Measurements from ENCODE around the gene KCNK13.

DNA sequence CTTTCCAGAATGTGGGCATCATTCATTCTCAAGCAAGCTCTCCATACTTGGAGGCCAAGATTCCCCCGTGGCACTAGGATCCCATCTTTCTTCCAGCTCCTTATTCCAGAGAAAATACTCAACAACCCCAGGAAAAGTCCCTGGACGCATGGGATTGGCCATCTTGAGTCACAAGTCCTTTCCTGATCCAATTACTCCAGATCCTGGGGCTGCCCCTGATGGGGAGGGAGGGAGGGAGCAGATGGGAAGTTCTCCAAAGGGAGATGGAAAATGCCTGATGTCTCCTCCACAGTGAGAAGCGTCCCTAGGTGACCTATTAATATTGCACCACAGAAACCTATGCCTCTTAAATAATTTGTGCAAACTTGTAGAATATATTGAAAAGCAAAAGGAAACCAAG is 12.4 kb upstream of the KCNK13 start:
- TF ChIP-seq, protein P1, sequence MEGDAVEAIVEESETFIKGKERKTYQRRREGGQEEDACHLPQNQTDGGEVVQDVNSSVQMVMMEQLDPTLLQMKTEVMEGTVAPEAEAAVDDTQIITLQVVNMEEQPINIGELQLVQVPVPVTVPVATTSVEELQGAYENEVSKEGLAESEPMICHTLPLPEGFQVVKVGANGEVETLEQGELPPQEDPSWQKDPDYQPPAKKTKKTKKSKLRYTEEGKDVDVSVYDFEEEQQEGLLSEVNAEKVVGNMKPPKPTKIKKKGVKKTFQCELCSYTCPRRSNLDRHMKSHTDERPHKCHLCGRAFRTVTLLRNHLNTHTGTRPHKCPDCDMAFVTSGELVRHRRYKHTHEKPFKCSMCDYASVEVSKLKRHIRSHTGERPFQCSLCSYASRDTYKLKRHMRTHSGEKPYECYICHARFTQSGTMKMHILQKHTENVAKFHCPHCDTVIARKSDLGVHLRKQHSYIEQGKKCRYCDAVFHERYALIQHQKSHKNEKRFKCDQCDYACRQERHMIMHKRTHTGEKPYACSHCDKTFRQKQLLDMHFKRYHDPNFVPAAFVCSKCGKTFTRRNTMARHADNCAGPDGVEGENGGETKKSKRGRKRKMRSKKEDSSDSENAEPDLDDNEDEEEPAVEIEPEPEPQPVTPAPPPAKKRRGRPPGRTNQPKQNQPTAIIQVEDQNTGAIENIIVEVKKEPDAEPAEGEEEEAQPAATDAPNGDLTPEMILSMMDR (conservative IDR thresholded peaks at IDR 0.05 in 1 of 2, IDR thresholded peaks at IDR 0.05 in 1 of 2; ENCODE audit: low read depth in 1 of 2, low read length in 2 of 2): no peak
- TF ChIP-seq EZH2 (IDR thresholded peaks at IDR 0.05; ENCODE audit: low read length, missing control alignments): no peak

Data from fibroblast of lung (primary cell).